K562 (cell line): Measurements from ENCODE around the gene TMEM141. TPM values are rescaled to one million over a fixed set of nuclear protein-coding genes. Genes with fewer than 3 reads are reported as not detected.
"Not testable (repeated sequence)": the region's sequence is repeated elsewhere in the genome, so short reads cannot be mapped to it uniquely, and the experiment has no call there.

Source experiments
- CBFA2T3 ChIP-seq: fragments of 450-650 bp; IDR thresholded peaks from 2 replicates; pipeline ENCODE4 v1.6.1; 2017
- CREM ChIP-seq: IDR thresholded peaks from 2 replicates; pipeline ENCODE4 v1.6.1; 2014; ENCODE audit warnings: antibody characterized with exemption, low read depth
- CTBP1 ChIP-seq: fragments of 450-650 bp; IDR thresholded peaks from 2 replicates; pipeline ENCODE4 v1.6.1; 2016; ENCODE audit warnings: borderline replicate concordance
- CTCFL ChIP-seq: IDR thresholded peaks from 2 replicates; pipeline ENCODE4 v1.6.1; 2011; ENCODE audit warnings: borderline replicate concordance, low read depth, mild to moderate bottlenecking, moderate library complexity, low read length; ENCODE audit not compliant: insufficient read depth, poor library complexity, severe bottlenecking
- EGR1 ChIP-seq: fragments of 450-650 bp; conservative IDR thresholded peaks from 2 replicates; pipeline ENCODE4 v1.6.1; 2017; ENCODE audit warnings: mild to moderate bottlenecking
- MAZ ChIP-seq, 2 experiments: fragments of 450-650 bp in 1 of 2; sonication (generic) in 1 of 2; formaldehyde crosslinking; IDR thresholded peaks in 1 of 2; conservative IDR thresholded peaks in 1 of 2; 2 replicates each; pipeline versions ENCODE4 v1.4.0 to v1.5.0; 2020; ENCODE audit warnings: mild to moderate bottlenecking in 1 of 2, missing genetic modification reagents in 1 of 2
- MTA3 ChIP-seq: fragments of 450-650 bp; formaldehyde crosslinking; IDR thresholded peaks from 2 replicates; pipeline ENCODE4 v1.6.1; 2017; ENCODE audit warnings: mild to moderate bottlenecking, borderline replicate concordance
- NRF1 ChIP-seq, 2 experiments: fragments of 450-650 bp; IDR thresholded peaks in 1 of 2; conservative IDR thresholded peaks in 1 of 2; 2 replicates each; pipeline ENCODE4 v1.6.1; 2014; ENCODE audit warnings: mild to moderate bottlenecking in 2 of 2
- PRDM10 ChIP-seq: fragments of 450-650 bp; IDR thresholded peaks from 2 replicates; pipeline ENCODE4 v1.6.1; 2018; ENCODE audit not compliant: partially characterized antibody
- RCOR1 ChIP-seq, 2 experiments: IDR thresholded peaks; 2 replicates each; pipeline ENCODE4 v1.6.1; 2012; ENCODE audit warnings: low read depth in 2 of 2, low read length in 2 of 2, borderline replicate concordance in 1 of 2, improper control_type of control experiment in 1 of 2
- REST ChIP-seq, 2 experiments: fragments of 450-650 bp; formaldehyde crosslinking in 1 of 2; IDR thresholded peaks; 2 replicates each; pipeline versions ENCODE4 v1.4.0 to v1.6.1; 2014 to 2020; ENCODE audit warnings: mild to moderate bottlenecking in 2 of 2, borderline replicate concordance in 1 of 2, low read depth in 1 of 2
- polyA plus RNA-seq, 8 experiments: library from polyadenylated mRNA; depleted of rRNA in 4 of 8; stranded (reverse) in 5 of 8; unstranded in 3 of 8; fragments of >200 nt; fragmentation: Nextera tagmentation in 2 of 8; fragmentation: Illumina TruSeq in 1 of 8; extraction: Ambion mirVana in 2 of 8; extraction: Trizol in 1 of 8; gene quantifications; 2 replicates each; pipeline versions ENCODE4 v1.2.1 to v1.2.3, GENCODE V29; 2011 to 2014; ENCODE audit warnings: inconsistent platforms in 1 of 8, missing spikeins in 1 of 8
- total RNA-seq, 7 experiments: library from RNA; depleted of rRNA in 6 of 7; stranded (reverse); fragments of >200 nt in 6 of 7; fragmentation: Illumina TruSeq in 2 of 7; extraction: Trizol in 2 of 7; gene quantifications; 2 replicates each; pipeline versions ENCODE4 v1.2.1 to v1.2.3, GENCODE V29; 2011 to 2021; ENCODE audit warnings: low replicate concordance in 1 of 7

The TMEM141 gene
- total and polyA plus RNA-seq, 9 of the 15 experiments (the other 6 are each of a cell fraction or from before 2014, with no cell fraction given): 21.5 to 123 (median 74.8) TPM

GRCh38 chr9:136760834-136761544 is 30.2 kb upstream of the TMEM141 start (continued):
- peak; percentile 65 for TF ChIP-seq CTCFL
- peak; percentile 41; the same call in 1 of the 2 replicates for TF ChIP-seq MTA3
- peak; percentile 65; the same call in 1 of the 2 replicates for TF ChIP-seq CTBP1
- peak; percentile 16 to 38; a peak in 1 of 4 replicates for TF ChIP-seq MAZ (CRISPR knock-in tag; conservative IDR thresholded peaks at IDR 0.05 in 1 of 2, IDR thresholded peaks at IDR 0.05 in 1 of 2)
- peak; percentile 85 for TF ChIP-seq EGR1
- peak; percentile 48 for TF ChIP-seq CBFA2T3
- peak; percentile 56 for TF ChIP-seq CREM
- peak; percentile 29; the same call in 1 of the 2 replicates for TF ChIP-seq REST (IDR thresholded peaks at IDR 0.05; ENCODE audit: borderline replicate concordance)
- not testable (repeated sequence) for TF ChIP-seq REST (CRISPR knock-in tag; IDR thresholded peaks at IDR 0.05; ENCODE audit: low read depth)
- TF ChIP-seq PRDM10: peak; percentile 34
- TF ChIP-seq NRF1 (conservative IDR thresholded peaks at IDR 0.05 in 1 of 2, IDR thresholded peaks at IDR 0.05 in 1 of 2): peak in 1 of 2 experiments; percentile 43; a peak in 2 of 4 replicates
- peak in 1 of 2 experiments; percentile 60; a peak in 2 of 4 replicates for TF ChIP-seq RCOR1 (IDR thresholded peaks at IDR 0.05; ENCODE audit: borderline replicate concordance in 1 of 2, low read depth in 2 of 2, low read length in 2 of 2)
